NCI-H774 (cell line): ENCODE results near the gene INPP5B.
"Not testable (repeated sequence)": the region's sequence is repeated elsewhere in the genome, so short reads cannot be mapped to it uniquely, and the experiment has no call there.

Source experiments
- DNase-seq: peaks from one replicate; lab custom pipeline; 2025; lab: John Stamatoyannopoulos, UW

The INPP5B gene

DNA sequence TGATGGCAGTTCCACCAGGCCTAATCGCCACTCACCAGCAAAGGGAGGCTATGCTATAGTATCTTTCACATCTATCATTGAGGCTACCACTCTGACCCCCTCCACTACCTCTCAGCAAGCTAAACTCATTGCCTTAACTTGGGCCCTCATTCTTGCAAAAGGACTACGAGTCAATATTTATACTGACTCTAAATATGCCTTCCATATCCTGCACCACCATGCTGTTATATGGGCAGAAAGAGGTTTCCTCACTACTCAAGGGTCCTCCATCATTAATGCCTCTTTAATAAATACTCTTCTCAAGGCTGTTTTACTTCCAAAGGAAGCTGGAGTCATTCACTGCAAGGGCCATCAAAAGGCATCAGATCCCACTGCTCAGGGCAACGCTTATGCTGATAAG lies 35.4 kb downstream of the INPP5B start:
- not testable (repeated sequence) for DNase-seq

DNA sequence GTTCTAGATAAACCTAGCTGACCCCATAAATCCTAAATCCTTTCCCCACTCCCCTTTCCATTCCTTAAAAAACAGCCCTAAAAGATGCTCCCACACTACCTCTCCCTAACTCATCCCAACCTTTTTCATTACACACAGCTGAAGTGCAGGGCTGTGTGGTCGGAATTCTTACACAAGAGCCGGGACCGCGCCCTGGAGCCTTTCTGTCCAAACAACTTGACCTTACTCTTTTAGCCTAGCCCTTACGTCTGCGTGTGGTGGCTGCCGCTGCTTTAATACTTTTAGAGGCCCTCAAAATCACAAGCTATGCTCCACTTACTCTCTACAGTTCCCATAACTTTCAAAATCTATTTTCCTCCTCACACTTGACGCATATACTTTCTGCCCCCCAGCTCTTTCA lies 36.0 kb downstream of the INPP5B start:
- DNase-seq: not testable (repeated sequence)

DNA sequence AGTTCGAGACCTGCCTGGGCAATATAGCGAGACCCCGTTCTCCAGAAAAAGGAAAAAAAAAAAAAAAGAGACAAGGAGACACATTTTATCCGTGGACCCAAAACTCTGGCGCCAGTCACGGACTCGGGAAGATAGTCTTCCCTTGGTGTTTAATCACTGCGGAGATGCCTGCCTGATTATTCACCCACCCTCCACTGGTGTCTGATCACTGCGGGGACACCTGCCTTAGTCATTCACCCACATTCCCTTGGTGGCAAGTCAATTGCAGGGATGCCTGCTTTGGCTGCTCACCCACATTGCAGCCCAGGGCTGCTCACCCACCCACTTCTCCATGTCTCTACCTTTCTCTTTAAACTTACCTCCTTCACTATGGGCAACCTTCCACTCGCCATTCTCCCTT lies 38.3 kb downstream of the INPP5B start:
- DNase-seq: not testable (repeated sequence)

DNA sequence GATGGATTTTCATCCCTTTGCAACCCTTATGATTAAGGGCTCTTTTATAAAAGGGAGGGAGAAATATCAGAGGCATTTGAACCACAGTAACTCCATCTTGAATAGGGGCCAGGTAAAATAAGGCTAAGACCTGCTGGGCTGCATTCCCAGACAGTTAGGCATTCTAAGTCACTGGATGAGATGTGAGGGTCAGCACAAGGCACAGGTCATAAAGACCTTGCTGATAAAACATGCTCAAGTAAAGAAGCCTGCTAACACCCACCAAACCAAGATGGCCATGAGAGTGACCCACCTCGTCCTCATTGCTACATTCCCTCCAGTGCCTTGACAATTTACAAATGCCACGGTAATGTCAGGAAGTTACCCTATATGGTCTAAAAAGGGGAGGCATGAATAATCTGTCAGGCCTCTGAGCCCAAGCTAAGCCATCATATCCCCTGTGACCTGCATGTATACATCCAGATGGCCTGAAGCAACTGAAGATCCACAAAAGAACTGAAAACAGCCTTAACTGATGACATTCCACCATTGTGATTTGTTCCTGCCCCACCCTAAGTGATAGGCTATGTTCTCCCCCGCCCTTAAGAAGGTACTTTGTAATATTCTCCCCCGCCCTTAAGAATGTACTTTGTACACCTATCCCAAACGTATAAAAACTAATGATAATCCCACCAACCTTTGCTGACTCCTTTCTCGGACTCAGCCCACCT lies 39.3 kb downstream of the INPP5B start:
- DNase-seq: not testable (repeated sequence)

DNA sequence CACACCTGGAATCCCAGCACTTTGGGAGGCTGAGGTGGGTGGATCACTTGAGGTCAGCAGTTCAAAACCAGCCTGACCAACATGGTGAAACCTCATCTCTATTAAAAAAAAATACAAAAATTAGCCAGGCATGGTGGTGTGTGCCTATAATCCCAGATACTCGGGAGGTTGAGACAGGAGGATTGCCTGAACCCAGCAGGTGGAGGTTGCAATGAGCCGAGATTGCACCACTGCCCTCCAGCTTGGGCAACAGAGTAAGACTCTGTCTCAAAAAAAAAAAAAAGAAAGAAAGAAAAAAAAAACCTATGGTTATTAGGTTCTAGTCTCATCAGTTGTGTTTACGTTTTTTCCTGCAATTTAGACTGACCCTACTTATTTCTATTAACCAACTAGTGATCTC lies 40.3 kb downstream of the INPP5B start:
- not testable (repeated sequence) for DNase-seq

DNA sequence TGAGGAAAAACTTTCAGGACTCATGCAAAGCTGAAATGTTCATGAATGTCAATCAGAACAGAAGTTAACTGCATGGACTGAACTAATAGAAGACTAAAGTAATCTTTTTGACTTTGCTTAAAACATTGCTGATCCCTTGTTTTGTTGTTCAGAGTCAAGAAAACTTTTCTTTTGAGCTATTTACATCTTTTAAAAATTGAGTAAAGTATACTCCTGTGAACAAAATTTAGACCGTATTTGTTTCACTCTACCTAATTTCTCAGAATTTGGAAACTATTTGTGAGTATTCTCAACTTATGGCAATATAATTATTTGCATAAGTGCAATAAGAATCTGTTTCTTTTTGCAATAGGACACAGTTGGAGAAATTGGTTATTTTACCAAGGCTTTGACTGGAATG lies 41.1 kb downstream of the INPP5B start:
- DNase-seq: no peak

DNA sequence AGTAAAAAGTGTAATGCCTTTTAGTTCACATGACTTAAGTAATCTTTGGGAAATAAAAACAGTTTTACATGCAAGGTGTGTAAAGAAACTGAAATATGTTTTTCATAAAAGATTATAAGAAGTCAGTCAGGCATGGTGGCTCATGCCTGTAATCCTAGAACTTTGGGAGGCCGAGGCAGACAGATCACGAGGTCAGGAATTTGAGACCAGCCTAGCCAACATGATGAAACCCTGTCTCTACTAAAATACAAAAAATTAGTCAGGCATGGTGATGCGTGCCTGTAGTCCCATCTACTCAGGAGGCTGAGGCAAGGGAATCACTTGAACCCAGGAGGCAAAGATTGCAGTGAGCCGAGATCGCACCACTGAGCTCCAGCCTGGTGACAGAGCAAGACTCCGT lies 42.9 kb downstream of the INPP5B start:
- DNase-seq: not testable (repeated sequence)

DNA sequence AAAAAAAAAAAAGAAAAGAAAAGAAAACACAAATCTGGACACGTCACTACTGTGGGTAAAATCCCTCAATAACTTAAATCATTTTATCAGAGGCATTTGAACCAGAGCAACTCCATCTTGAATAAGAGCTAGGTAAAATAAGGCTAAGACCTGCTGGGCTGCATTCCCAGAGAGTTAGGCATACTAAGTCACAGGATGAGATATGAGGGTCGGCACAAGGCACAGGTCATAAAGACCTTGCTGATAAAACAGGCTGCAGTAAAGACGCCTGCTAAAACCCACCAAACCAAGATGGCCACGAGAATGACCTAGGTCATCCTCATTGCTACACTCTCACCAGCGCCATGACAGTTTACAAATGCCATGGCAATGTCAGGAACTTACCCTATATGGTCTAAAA lies 43.9 kb downstream of the INPP5B start:
- DNase-seq: no peak

DNA sequence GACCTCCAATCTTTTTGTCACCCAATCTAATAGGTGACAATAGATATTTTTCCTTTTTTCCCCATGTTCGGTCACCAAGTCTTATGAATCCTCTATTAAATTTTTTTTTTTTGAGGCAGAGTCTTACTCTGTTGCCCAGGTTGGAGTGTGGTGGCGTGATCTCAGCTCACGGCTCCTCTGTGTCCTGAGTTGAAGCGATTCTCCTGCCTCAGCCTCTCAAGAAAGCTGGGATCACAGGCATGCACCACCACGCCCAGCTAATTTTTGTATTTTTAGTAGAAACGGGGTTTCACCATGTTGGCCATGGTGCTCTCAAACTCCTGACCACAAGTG lies 45.0 kb downstream of the INPP5B start:
- no peak for DNase-seq

DNA sequence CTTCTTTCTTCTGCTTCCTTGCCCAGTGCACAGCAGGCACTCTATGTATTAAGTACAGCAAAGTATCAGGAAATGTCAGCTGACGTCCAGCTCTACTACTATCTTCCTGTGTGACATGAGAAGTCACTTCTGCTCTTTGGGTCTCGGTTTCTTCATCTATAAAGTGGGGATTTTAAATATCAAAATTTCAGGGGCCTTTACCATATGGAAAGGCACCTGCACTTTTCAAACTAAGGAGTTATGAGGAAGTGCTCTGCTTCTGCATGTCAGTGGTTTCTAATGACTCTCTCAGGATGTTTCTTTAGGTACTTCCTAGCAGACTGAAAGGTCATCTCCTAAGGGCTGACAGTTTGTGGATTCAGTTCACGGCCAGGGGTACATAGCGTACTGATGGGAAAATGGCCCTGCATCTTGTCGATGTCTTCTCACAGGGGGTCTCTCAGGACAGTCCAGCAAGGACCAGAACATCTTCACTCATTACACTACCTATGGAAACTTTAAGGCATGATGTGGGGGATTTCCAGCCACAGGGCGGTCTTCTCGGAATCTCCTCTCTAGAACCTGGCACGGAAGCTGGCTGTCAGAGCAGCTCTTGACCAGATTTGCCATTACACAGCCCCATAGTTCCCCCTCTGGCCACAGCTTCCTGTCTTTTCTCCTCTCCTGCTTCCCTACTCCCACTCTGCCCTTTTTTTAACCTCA lies 45.5 kb downstream of the INPP5B start:
- DNase-seq: no peak

DNA sequence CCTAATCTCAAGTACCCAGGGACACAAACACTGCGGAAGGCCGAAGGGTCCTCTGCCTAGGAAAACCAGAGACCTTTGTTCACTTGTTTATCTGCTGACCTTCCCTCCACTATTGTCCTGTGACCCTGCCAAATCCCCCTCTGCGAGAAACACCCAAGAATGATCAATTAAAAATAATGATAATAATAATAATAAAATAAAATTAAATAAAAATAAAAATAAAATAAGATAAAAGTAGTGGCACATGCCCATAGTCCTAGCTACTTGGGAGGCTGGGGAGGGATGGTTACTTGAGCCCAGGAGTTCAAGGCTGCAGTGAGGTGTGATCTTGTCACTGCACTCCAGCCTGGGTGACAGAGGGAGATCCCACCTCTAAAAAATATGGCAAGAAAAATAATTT lies 49.3 kb downstream of the INPP5B start:
- DNase-seq: not testable (repeated sequence)

DNA sequence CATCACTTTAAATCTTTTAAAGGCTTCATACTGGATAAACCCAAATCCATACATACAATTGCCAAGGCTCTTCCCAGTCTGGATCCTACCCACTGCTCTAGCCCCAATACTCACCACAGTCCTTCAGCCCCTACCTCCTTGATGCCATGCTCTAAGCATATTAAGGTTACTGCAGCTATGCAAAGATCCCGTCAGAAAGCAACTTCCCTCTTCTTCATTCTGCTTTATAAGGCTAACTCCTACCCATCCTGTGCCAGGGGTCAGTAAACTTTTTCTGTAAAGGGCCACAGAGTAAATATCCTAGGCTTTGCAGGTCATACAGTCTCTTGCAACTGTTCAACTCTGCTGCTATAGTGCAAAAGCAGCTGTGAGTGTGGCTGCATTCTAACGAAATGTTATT lies 53.2 kb downstream of the INPP5B start:
- DNase-seq: no peak

DNA sequence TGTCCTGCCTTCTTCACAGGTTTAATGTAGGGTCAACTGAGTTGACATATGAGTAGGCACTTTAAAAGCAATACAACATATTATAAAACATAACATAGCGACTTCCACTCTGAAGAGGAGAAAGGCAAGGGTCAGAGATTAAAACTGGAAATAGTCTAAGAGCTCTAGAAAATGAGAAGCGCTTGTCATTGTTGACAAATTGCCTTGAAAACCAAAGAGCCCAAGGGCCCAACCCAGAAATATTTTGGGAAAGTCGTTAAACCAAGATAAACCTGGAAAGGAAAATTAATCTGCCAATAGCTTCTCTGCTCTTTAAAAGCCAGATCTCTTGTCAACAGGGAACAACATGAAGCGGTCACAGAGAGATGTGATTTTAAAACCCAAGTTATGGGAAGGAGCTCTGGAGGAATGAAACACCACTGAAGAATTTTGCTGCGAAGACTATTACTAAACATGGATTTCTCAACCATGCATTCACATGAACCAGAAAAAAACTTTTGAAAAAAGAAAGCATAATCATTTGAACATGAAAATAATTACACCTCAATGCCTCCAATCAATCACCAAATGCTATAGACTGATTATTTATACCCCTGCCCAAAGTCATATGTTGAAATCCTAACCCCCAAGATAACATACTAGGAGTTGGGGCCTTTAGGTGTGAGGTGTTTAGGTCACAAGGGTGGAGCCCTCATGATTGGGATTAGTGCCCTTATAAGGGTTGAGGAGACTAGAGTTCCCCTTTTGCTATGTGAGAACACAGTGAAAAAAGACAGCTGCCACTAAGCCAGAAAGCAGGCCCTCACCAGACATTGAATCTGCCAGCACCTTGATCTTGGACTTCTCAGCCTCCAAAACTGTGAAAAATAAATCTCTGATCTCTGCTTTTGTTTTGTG lies 54.5 kb downstream of the INPP5B start:
- DNase-seq: no peak

DNA sequence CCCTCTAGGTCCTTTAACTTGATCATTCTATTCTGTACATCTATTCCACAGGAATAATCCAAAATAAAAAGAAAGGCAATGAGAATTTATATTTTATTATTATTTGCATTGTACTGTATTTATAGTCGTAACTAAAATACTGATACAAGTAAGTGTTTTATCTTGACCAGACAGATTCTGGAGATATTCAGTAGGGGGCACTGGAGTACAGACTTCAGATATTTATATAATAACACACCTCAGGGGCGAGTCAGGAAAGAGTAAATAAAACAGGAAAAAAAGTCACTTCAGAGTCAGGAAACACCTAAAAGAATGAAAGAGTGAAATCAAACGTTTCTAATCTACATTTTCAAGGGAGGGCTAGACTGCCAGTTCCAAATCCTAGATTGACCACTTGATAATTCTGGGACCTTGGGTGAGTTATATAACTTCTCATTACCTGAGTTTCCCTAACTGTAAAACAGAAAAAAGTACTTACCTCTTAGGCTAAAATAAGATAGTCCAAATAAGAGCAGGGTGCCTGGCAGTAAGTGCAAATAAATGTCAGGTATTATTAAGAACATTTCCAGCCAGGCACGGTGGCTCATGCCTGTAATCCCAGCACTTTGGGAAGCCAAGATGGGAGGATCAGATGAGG lies 56.4 kb downstream of the INPP5B start:
- peak; percentile 76 for DNase-seq

DNA sequence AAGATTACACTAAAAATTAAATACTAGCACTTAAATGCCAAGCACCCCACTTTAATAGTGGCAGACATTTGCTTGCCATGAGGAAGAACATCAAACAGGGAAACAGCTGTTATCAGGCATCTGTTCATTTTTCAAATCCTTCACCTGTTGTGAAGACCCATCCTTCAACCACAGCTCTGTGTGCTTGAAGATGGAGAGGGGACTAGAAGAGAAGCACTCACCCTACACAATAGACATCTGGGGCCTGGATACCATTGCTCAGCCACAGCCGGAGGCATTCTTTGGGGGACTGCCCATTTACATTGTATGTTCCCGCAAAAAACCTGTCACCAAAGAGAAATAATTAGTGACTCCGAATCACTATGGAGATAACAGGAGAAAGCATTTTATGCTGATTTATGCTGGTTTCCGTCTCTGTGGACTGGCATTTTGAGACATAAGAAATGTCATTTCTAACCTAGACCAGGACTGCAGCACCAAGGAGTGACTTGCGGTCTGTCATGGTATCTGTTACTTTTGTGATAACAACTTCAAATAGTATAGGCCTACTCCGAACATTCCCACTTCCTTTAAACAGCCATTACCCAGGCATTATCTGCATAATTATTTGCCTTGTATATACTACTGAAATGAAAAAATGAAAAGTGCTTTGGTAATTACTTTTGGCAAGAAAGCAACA lies 58.7 kb downstream of the INPP5B start:
- no peak for DNase-seq

DNA sequence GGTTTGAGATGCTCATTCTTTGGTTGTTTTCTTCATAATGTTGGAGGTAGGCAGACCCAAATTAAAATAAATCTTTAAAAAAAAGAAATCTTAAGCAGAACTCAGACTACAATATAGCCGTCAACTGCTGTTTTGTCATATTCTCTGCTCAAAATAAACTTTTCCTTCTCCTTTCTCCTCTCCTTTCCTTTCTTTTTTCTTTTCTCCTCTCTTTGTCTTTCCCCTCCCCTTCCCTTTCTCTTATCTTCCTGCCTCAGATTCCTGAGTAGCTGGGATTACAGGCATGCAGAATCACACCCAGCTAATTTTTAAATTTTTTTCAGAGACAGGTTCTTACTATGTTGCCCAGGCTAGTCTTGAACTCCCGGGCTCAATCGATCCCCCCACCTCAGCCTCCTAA lies 62.7 kb downstream of the INPP5B start:
- no peak for DNase-seq

DNA sequence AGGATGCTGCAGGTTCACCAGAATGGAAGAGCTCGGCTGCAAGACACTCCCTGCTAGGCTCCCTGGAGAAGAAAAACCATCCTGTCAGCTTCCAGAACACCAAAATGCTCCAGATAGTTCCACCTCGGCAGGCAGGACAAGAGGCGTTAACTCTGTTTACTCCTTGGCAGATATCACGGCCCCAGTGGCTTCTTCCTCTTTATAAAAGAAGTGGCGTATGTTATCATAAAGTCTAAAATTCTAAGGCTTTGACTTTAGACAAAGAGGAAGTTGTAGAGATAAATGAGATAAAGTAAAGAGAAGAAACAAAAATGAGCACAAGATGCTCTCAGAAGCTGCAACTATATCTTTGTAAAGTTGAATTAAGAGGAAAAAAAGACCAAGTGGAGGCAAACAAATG lies 63.2 kb downstream of the INPP5B start:
- DNase-seq: no peak

DNA sequence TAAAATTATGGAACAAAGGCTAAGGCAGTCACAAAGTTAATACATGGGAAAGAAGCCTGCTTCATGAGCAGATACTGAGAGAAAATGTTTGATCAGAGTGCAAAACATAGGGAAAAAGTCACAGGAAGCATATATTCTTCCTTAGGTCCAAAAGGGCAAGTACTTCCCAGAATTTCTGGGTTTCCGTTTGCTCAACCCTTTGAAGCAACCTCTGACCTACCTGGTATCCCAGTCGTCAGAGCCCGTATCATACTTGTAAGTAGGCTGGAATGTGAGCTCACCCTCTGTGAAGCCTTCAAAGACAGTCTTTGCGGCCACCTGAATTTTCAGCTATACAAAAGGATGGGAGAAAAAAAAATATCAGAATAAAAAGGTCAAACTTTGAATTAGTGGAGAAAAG lies 67.0 kb downstream of the INPP5B start:
- no peak for DNase-seq

DNA sequence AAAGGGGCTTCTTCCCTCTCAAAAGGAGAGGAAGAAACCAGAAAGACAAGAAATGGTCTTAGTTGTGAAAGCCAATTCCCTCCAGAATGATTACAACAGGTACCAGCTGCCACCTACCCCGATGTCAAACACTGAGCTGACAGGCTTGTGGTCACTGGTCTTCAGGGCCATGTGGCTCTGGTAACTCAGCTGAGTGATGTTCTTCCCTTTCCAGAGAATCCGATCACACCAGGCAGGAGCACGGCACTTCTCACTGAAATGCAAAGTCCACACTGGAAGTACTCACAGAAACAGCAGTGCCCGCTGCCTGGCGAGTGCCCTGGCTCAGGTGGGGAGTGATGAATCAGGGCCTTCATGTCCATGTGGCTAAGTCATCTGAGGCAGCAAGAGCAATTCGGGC lies 68.8 kb downstream of the INPP5B start:
- DNase-seq: no peak

DNA sequence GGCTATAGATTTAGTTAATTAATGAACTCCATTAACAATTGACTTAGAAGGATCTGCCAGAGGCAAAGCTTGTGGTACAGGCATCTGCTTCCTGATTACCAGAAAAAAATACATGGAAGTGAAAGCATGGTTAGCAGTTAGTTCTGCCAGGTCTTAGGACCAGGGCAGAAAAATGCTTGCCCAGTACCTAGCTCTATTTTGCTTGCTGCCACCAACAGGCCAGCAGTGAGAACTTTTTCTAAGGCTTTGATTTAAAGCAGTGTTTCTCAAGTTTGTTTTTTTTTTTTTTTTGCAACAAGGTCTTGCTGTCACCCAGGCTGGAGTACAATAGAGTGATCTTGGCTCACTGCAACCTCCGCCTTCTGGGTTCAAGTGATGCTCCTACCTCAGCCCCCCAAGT lies 71.0 kb downstream of the INPP5B start:
- no peak for DNase-seq

DNA sequence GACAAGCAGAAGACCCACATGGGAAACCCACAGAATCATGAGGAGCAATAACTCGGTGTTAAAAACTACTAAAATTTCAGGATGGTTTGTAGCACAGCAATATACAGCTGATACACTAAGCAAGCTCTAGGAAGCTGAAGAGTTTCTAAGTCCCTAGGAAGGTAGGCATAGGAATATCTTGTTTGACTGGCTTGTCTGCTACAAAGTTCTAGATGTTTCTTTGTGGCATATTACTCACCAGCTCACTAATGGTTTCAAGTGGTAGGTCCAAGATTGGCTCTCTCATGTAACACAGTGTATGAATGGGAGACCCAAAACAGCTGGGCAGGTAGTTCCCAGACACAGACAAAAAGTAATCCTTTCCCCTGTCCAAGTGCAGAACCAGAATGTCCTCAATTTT lies 74.2 kb downstream of the INPP5B start:
- DNase-seq: no peak

DNA sequence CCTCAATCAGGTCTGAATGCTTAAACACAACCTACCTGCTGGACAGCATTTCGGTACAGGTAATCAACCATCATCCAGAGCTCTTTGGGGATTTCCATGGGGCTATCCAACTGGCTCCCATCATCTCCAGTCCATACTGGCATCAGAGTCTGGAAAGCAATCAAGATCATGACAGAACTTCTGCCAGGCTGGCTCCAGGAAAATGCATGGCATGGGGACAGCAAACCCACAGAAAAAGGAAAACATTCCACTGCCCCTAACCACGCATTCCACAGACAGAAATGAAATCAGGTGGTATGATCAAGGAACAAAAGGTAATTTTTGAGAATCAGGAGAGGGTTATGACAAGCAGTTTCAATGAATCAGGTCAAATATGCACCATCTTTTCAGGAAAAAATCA lies 78.4 kb downstream of the INPP5B start:
- no peak for DNase-seq
